Tibial artery (tissue), 4 donors: ENCODE data around the gene PEX6.

Experiments used
- DNase-seq, 2 donors: peaks; one replicate each; pipeline ENCODE4 v3.0.0-alpha.2; 2019
- H3K27ac ChIP-seq, 2 donors: fragments of 200-600 bp; sonication (generic) in 1 of 2; 1 replicate in 1 of 2; 2 replicates in 1 of 2; pipeline ENCODE4 v1.5.1; 2018 to 2019; ENCODE audit warnings: mild to moderate bottlenecking in 1 of 2
- H3K27me3 ChIP-seq, 2 donors: fragments of 200-600 bp; sonication (generic) in 1 of 2; one replicate each; pipeline versions ENCODE4 v1.5.1 to v1.6.0; 2016 to 2019
- H3K36me3 ChIP-seq, 3 donors: fragments of 200-600 bp; sonication (generic) in 2 of 3; one replicate each; pipeline ENCODE4 v1.5.1; 2016 to 2019; ENCODE audit warnings: mild to moderate bottlenecking in 2 of 3
- H3K4me1 ChIP-seq, 4 donors: fragments of 200-600 bp; sonication (generic) in 2 of 4; 1 replicate in 3 of 4; 2 replicates in 1 of 4; pipeline ENCODE4 v1.5.1; 2016 to 2019
- H3K4me3 ChIP-seq, 2 donors: fragments of 200-600 bp; sonication (generic) in 1 of 2; 1 replicate in 1 of 2; 2 replicates in 1 of 2; pipeline ENCODE4 v1.5.1; 2018 to 2019; ENCODE audit warnings: mild to moderate bottlenecking in 2 of 2
- H3K9me3 ChIP-seq, 3 donors: fragments of 200-600 bp; sonication (generic) in 1 of 3; one replicate each; pipeline ENCODE4 v1.5.1; 2016 to 2019
- intact Hi-C: fragments of 100-400 bp; cut with DNase I; formaldehyde crosslinking; loops from one replicate; pipeline ENCODE4 v1.15.0; 2023; ENCODE audit warnings: low total_unique reads
- TF ChIP-seq, protein P1 (sequence below), 2 experiments: fragments of 200-600 bp in 1 of 2; fragments of 450-650 bp in 1 of 2; IDR thresholded peaks; one replicate each; pipeline ENCODE4 v1.5.1; 2017 to 2019; ENCODE audit warnings: antibody characterized with exemption in 2 of 2, mild to moderate bottlenecking in 1 of 2, moderate library complexity in 1 of 2

PEX6 gene

DNA sequence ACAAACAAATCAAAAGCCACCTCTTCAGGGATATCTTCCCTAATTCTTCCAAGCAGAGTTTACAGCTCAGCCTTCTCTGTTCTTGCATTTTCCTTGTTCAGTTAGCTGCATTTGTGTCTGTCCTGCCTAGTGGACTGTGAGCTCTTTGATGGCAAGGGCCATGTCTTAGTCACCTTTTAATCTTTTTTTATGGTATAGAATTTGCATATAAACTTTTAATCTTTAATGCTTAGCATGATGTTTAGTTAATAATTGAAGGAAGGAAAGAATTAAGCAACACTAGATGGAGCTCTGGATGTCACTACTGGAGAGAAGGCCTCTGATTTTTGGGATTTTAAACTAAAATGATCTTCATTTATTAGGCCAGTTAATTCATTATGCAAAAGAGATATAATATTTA, 17.5 kb upstream of the PEX6 start:
- no peaks in the 10 kb centered on the region for H3K4me1 ChIP-seq
- H3K36me3 ChIP-seq = peaks cover 0 to 17% (median 3%) of the 10 kb centered on the region in 3 donors
- H3K9me3 ChIP-seq = no peaks in the 10 kb centered on the region
- no peak overlapping the region for H3K27ac ChIP-seq
- no peaks in the 10 kb centered on the region for H3K27me3 ChIP-seq
- H3K4me3 ChIP-seq = no peak overlapping the region
- TF ChIP-seq, protein P1, sequence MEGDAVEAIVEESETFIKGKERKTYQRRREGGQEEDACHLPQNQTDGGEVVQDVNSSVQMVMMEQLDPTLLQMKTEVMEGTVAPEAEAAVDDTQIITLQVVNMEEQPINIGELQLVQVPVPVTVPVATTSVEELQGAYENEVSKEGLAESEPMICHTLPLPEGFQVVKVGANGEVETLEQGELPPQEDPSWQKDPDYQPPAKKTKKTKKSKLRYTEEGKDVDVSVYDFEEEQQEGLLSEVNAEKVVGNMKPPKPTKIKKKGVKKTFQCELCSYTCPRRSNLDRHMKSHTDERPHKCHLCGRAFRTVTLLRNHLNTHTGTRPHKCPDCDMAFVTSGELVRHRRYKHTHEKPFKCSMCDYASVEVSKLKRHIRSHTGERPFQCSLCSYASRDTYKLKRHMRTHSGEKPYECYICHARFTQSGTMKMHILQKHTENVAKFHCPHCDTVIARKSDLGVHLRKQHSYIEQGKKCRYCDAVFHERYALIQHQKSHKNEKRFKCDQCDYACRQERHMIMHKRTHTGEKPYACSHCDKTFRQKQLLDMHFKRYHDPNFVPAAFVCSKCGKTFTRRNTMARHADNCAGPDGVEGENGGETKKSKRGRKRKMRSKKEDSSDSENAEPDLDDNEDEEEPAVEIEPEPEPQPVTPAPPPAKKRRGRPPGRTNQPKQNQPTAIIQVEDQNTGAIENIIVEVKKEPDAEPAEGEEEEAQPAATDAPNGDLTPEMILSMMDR (IDR thresholded peaks at IDR 0.05) = no peak
- intact Hi-C loops = no loop called here
- DNase-seq = no peak

DNA sequence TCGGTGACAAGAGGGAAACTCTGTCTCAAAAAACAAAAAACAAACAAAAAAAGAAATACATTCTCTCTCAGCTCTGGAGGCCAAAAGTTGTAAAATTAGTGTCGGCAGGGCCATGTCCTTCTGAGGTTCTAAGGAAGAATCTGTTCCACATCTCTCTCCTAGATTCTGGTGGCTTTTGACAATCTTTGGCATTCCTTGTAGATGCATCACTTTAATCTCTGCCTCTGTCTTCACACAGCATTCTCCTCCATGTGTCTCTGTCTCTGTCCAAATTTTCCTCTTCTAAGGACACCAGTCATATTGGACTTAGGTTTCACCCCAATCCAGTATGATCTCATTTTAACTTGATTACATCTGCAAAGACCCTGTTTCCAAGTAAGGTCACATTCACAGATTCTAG, 14.5 kb upstream of the PEX6 start:
- Histone ChIP-seq H3K9me3 (no peaks in the 10 kb centered on the region), H3K36me3 (peaks cover 9 to 39% (median 22%) of the 10 kb centered on the region in 3 donors), H3K27me3 (no peaks in the 10 kb centered on the region), H3K4me1 (peaks cover 0 to 8% (median 6%) of the 10 kb centered on the region in 4 donors), H3K27ac (no peak overlapping the region), H3K4me3 (no peak overlapping the region)
- intact Hi-C loops = no loop called here
- DNase-seq = no peak
- TF ChIP-seq, protein P1 (IDR thresholded peaks at IDR 0.05) = no peak

DNA sequence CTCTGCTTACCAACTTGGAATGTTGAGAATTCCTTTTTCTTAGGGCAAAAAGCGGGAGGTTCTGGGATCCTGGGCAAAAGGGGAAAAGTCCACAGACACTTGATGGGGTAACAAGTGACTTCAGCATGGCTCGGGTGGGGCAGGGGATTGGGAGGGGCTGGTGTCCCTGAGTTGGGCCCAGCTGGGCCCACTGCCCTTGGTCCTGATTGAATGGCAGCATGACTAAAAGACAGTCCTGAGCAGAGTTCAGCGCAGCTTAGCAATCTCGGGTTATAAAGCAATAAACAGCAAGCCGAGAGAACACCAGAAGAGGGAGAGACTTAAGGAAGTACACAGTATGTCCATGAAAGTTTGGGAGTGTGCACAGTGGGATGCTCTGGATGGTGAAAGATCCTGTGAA, 10.9 kb upstream of the PEX6 start:
- Histone ChIP-seq H3K27me3 (no peaks in the 10 kb centered on the region), H3K36me3 (peaks cover 9 to 39% (median 22%) of the 10 kb centered on the region in 3 donors), H3K4me3 (no peak overlapping the region), H3K4me1 (peaks cover 0 to 43% (median 37%) of the 10 kb centered on the region in 4 donors), H3K9me3 (no peaks in the 10 kb centered on the region), H3K27ac (no peak overlapping the region)
- TF ChIP-seq, protein P1 (IDR thresholded peaks at IDR 0.05) = no peak
- no peak for DNase-seq
- intact Hi-C loops = no loop called here

DNA sequence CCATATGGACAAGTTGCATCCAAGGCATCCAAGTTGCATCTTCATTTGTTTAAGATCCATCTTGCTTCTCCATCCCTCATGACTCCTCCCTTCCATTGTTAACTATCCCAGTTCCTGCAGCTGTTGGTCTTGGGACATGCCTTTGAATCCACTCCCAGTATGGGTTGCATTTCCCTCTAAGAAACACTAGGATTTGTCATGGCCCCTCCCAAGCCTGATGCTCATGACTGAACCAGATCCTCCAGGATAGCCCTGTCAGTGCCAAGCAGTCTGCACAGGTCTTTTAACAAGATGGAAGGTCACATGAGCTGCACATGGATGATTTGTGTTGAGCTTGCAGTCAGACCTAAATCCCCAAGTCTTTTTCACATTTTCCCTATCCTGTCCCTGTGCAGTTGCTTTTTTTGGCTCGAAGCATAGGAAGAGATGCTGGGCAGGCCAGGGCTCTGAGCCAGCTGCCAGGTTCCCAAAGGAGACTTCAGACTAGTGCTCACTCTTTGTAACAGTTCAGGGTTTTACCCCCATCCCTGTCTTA, 9.6 kb upstream of the PEX6 start:
- no peaks in the 10 kb centered on the region for H3K9me3 ChIP-seq
- TF ChIP-seq, protein P1 (IDR thresholded peaks at IDR 0.05) = no peak
- no peak overlapping the region for H3K4me3 ChIP-seq
- peaks cover 0 to 49% (median 41%) of the 10 kb centered on the region in 4 donors for H3K4me1 ChIP-seq
- H3K27ac ChIP-seq = no peak overlapping the region
- H3K36me3 ChIP-seq = peaks cover 9 to 31% (median 22%) of the 10 kb centered on the region in 3 donors
- H3K27me3 ChIP-seq = no peaks in the 10 kb centered on the region
- intact Hi-C loops = no loop called here
- no peak for DNase-seq

DNA sequence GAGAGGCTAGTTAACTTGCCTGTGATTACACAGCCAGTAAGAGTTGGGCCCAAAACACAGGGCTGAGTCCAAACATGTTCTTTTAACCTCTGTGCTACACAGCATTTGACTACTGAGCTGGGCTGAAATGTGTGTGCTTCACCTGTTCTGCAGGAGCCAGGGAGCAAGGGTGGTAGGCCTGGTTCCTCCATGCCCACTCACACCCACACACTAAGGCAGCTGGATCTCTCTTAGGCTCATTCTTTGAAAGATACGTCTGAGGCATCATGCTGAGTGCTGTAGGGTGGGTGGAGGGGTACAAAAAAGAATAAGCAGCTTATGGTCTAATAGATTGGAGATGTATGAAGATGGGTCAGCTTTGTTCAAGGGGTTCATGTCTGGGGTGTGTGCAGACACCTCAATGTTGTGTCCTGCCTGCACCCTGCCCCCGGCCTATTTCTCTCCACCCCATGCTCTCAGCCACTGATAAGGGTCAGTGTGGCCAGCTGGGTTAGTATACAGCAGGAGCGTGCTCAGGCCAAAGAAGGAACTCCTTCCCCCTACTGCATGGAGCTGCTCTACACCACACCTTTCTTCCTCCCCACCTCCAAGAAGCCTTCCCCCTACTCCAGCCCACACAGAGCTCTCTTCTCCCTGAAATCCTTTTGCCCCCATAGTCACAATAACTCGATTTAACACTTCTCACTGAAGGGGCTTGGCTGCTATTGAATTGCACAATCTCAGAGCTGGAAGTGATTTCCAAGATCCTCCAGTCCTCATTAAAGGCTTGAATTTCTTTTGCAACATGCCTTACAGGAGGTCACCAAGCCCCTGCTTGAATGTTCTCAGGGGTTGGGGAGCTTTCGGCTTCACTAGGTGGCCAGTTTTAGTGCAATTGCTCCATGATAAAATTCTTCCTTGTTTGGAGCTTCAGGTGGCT, 8.8 kb upstream of the PEX6 start:
- no peak overlapping the region for H3K27ac ChIP-seq
- TF ChIP-seq, protein P1 (IDR thresholded peaks at IDR 0.05) = no peak

More for the DNA sequence above, 8.8 kb upstream of the PEX6 start:
- no peak for DNase-seq
- H3K4me3 ChIP-seq = no peak overlapping the region
- H3K27me3 ChIP-seq = no peaks in the 10 kb centered on the region
- intact Hi-C loops = no loop called here
- H3K4me1 ChIP-seq = peaks cover 0 to 55% (median 45%) of the 10 kb centered on the region in 4 donors
- peaks cover 9 to 30% (median 22%) of the 10 kb centered on the region in 3 donors for H3K36me3 ChIP-seq
- H3K9me3 ChIP-seq = no peaks in the 10 kb centered on the region
